Loucy (cell line): ENCODE results near the gene APPBP2.

Experiments used
- CTCF ChIP-seq: fragments of 200-600 bp; sonication (generic); conservative IDR thresholded peaks from 2 replicates; pipeline ENCODE4 v1.5.1; 2014; ENCODE audit warnings: mild to moderate bottlenecking, antibody characterized with exemption, low read length
- EZH2phosphoT487 ChIP-seq: fragments of 200-600 bp; IDR thresholded peaks from 2 replicates; pipeline ENCODE4 v1.6.1; 2018; ENCODE audit warnings: antibody characterized with exemption, mild to moderate bottlenecking, moderate library complexity, borderline replicate concordance

GRCh38 chr17:60562421-60562820 is 36.4 kb upstream of the APPBP2 start:
- TF ChIP-seq CTCF (no peak), EZH2phosphoT487 (no peak)
